GM12872 (cell line): ENCODE results near the gene GPR162.

Source experiments
- TF ChIP-seq, protein P1 (sequence below): IDR thresholded peaks from 3 replicates; pipeline ENCODE4 v1.5.1; 2011; ENCODE audit warnings: low read depth, mild to moderate bottlenecking, low read length, moderate library complexity; ENCODE audit not compliant: insufficient read depth

The GPR162 gene

DNA sequence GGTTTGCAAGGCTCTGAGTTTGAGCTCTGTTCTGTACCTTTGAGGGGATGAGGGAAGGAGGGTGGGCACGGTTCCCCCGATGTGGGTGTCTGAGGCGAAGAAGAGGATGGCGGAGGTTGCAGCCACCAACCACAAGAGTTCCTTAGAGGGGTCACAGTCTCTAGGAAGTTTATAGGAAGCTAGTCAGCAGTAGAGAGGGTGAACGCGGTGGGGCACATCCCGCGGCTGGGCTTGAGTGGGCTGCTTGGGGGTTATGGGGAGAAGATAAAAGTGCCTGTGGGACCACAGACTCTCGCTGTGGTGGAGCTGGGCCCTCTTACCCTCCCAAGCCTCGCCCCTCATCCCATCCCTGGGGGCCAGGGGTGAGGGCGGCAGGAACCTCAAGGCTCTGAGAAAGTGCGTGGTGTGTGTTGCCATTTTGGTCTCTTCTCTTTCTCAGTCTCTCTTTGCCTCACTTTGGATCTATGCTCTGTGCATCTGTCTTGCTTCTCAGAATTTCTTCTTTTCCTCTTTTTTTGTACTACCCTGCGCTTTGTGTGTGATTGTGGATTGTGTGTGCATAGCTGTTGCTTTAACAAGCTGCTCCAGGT is 29.6 kb upstream of the GPR162 start:
- TF ChIP-seq, protein P1, sequence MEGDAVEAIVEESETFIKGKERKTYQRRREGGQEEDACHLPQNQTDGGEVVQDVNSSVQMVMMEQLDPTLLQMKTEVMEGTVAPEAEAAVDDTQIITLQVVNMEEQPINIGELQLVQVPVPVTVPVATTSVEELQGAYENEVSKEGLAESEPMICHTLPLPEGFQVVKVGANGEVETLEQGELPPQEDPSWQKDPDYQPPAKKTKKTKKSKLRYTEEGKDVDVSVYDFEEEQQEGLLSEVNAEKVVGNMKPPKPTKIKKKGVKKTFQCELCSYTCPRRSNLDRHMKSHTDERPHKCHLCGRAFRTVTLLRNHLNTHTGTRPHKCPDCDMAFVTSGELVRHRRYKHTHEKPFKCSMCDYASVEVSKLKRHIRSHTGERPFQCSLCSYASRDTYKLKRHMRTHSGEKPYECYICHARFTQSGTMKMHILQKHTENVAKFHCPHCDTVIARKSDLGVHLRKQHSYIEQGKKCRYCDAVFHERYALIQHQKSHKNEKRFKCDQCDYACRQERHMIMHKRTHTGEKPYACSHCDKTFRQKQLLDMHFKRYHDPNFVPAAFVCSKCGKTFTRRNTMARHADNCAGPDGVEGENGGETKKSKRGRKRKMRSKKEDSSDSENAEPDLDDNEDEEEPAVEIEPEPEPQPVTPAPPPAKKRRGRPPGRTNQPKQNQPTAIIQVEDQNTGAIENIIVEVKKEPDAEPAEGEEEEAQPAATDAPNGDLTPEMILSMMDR, result no peak

DNA sequence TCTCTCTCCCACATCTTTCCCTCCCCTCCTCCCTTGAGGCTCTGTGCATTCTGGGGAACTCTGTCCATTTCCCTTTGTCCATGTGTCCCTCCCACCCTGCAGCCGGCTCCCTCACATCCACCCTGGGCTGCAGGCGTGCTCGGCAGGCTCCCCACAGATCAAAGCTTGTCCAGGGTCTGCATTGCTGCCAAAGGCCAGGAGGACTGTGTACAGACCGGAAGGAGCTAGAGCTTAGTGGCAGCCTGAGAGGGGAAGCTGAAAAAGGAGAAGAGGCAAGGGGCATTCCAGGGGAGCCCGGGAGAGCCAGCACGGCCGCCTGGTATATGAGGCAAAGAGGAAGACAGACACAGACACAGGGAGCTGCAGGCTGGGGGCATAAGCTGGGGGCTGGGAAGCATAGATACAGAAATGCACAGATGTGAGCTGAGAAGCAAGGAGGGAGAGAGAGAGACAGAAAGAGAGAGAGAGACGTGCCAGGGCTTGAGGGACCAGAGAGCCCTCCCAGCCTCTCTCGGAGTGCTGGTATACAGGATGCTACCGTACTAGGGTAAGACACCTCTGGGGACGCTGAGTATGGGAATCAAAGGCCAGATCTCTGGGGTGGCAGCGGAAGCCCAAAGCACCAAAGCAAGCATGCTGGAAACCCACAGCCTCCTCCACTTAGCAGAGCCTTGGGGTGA is 29.0 kb upstream of the GPR162 start:
- TF ChIP-seq, protein P1, result no peak

DNA sequence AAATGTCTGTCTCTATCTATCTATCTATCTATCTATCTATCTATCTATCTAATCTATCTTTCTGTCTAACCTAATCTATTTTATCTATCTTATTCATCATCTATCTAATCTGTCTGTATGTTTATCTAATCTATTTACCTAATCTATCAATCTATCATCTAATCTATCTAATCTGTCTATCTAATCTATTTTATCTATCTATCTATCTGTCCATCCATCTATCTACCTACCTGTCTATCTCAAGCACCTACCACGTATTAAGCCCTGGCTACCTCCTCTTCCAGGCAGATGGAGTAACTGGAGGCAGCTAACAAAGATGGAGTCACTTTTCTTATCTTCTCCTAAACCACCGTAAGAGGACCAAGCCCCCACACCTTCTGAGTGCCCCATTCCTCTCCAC is 26.5 kb upstream of the GPR162 start:
- TF ChIP-seq, protein P1, result no peak

DNA sequence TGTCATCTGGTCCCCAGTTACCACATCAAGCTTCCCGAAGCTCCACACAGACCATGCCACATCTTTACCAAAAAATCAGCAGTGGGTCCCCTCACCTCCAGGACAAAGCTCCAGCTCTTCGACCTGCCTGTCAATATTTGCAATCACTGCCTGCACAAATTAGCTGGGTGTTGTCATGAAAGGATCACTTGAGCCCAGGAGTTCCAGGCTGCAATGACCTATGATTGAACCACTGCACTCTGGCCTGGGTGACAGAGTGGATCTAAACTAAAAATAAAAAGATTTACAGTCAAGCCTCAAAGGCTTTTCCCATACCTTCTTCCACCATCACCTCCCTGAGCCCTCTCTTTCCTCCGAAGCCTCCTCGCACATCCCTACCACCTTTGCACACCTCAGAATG is 25.0 kb upstream of the GPR162 start:
- TF ChIP-seq, protein P1, result no peak

DNA sequence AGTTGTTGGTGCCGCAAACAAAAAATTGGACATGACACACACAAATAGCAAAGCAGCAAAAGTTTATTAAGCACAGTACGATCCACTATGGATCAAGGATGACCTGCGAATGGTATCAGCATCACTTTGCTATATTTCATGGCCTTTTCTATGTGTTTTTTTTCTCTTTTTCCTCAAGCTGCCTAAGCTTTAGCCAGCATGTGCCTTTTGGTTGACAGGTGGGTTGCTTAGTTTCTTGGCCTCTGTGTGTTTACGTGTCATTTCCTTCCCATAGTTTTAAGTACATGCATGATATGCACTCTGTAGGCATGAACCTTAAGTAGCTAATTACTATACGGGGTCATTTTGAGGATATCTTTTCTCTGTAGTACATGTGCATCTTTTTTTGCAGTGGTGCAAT is 22.5 kb upstream of the GPR162 start:
- TF ChIP-seq, protein P1, result no peak

DNA sequence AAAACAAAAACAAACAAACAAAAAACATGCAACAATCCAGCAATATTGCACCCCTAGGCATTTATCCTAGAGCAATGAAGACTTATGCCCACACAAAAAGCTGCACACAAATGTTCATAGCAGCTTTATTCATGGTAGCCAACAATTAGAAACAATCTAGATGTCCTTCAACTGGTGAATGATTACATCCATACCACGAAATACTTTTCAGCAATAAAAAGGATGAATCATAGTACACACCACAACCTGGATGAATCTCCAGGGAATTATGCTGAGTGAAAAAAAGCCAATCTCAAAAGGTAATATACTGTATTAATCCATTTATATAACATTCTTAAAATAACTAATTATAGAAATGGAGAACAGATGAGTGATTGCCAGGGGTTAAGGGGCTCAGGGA is 14.5 kb upstream of the GPR162 start:
- TF ChIP-seq, protein P1, result no peak

DNA sequence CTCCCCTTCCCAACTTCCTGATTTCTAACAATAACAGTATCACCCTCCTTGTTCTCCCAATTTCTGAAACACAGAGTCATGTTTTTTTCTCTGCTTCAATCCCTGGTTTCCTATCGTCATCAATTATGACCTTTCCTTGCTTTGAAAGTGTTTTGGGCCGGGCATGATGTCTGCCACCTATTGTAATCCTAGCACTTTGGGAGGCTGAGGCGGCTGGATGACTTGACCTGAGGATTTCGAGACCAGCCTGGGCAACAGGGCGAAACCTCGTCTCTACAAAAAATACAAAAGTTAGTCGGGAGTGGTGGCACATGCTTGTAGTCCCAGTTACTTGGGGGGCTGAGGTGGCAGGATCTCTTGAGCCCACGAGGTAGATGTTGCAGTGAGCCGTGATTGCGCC is 12.6 kb upstream of the GPR162 start:
- TF ChIP-seq, protein P1, result no peak
